NCI-H526 (cell line): ENCODE measurements around the gene SERPINB7.

Source experiments
- DNase-seq, 2 experiments: peaks; one replicate each; lab custom pipeline; 2025; lab: John Stamatoyannopoulos, UW

SERPINB7 gene

GRCh38 chr18:63848159-63848558 lies 72.9 kb downstream of the SERPINB7 start:
- peak; percentile 33 to 60 for DNase-seq

- peak in 1 of 2 experiments; percentile 17 for DNase-seq
Measured at GRCh38 chr18:63850020-63850419, 74.8 kb downstream of the SERPINB7 start.

- no peak for DNase-seq
Measured at GRCh38 chr18:63850636-63851035, 75.4 kb downstream of the SERPINB7 start.
